ENCODE measurements around the gene KLHL30.

The KLHL30 gene

GRCh38 chr2:238144262-238144661 is 5.8 kb downstream of the KLHL30 start:
- no peak for DNase-seq (ENCODE audit: low read depth in 1 of 2, low spot score in 1 of 2)

GRCh38 chr2:238145046-238145445 is 6.6 kb downstream of the KLHL30 start:
- no peak for DNase-seq (ENCODE audit: low read depth in 1 of 2, low spot score in 1 of 2)

- no peak for DNase-seq (ENCODE audit: low read depth in 1 of 2, low spot score in 1 of 2)
Measured at GRCh38 chr2:238145851-238146250, 7.4 kb downstream of the KLHL30 start.

- DNase-seq (ENCODE audit: low read depth in 1 of 2, low spot score in 1 of 2) = no peak
Measured at GRCh38 chr2:238146884-238147544, 8.5 kb downstream of the KLHL30 start.

- DNase-seq (ENCODE audit: low read depth in 1 of 2, low spot score in 1 of 2) = no peak
Measured at GRCh38 chr2:238148981-238149380, 10.5 kb downstream of the KLHL30 start.

GRCh38 chr2:238149841-238150572 is 11.5 kb downstream of the KLHL30 start:
- no peak for DNase-seq (ENCODE audit: low read depth in 1 of 2, low spot score in 1 of 2)

GRCh38 chr2:238150686-238151085 is 12.2 kb downstream of the KLHL30 start:
- no peak for DNase-seq (ENCODE audit: low read depth in 1 of 2, low spot score in 1 of 2)

GRCh38 chr2:238151205-238151604 is 12.7 kb downstream of the KLHL30 start:
- DNase-seq (ENCODE audit: low read depth in 1 of 2, low spot score in 1 of 2) = no peak

- DNase-seq (ENCODE audit: low read depth in 1 of 2, low spot score in 1 of 2) = no peak
Measured at GRCh38 chr2:238151628-238152235, 13.3 kb downstream of the KLHL30 start.

GRCh38 chr2:238152771-238153688 is 14.6 kb downstream of the KLHL30 start:
- DNase-seq (ENCODE audit: low read depth in 1 of 2, low spot score in 1 of 2) = no peak

GRCh38 chr2:238154570-238154969 is 16.1 kb downstream of the KLHL30 start:
- no peak for DNase-seq (ENCODE audit: low read depth in 1 of 2, low spot score in 1 of 2)

GRCh38 chr2:238155051-238155760 is 16.7 kb downstream of the KLHL30 start:
- no peak for DNase-seq (ENCODE audit: low read depth in 1 of 2, low spot score in 1 of 2)

- DNase-seq (ENCODE audit: low read depth in 1 of 2, low spot score in 1 of 2) = no peak
Measured at GRCh38 chr2:238155761-238156694, 17.6 kb downstream of the KLHL30 start.

- no peak for DNase-seq (ENCODE audit: low read depth in 1 of 2, low spot score in 1 of 2)
Measured at GRCh38 chr2:238157506-238158017, 19.1 kb downstream of the KLHL30 start.

- DNase-seq (ENCODE audit: low read depth in 1 of 2, low spot score in 1 of 2) = no peak
Measured at GRCh38 chr2:238158018-238158508, 19.6 kb downstream of the KLHL30 start.

GRCh38 chr2:238158509-238159070 is 20.1 kb downstream of the KLHL30 start, which contains the start of gene ERFE:
Gene ERFE, plus strand, starts transcription at chr2:238158970. Its CDS starts 38 bp downstream, at chr2:238159008.
- DNase-seq (ENCODE audit: low read depth in 1 of 2, low spot score in 1 of 2) = no peak

- no peak for DNase-seq (ENCODE audit: low read depth in 1 of 2, low spot score in 1 of 2)
Measured at GRCh38 chr2:238159071-238159539, 20.6 kb downstream of the KLHL30 start.

- no peak for DNase-seq (ENCODE audit: low read depth in 1 of 2, low spot score in 1 of 2)
Measured at GRCh38 chr2:238159661-238160205, 21.3 kb downstream of the KLHL30 start.
